HEK293 (cell line): Measurements from ENCODE around the gene THBS3.

Experiments
- CTCF ChIA-PET: fragments of 350-600 bp; formaldehyde crosslinking; extraction: SDS; loops from one replicate; lab custom pipeline; 2021; ENCODE audit warnings: antibody characterized with exemption; lab: Yijun Ruan, JAX
- POLR2A ChIA-PET: fragments of 300-600 bp; formaldehyde crosslinking; extraction: SDS; loops from one replicate; lab custom pipeline; 2020; ENCODE audit warnings: antibody characterized with exemption, inconsistent platforms; lab: Yijun Ruan, JAX
- H3K27ac ChIP-seq: fragments of 200-500 bp; sonication (Bioruptor generic); 2 replicates; pipeline ENCODE4 v1.5.1; 2014; ENCODE audit warnings: low read depth, low read length, control low read depth, inconsistent platforms; ENCODE audit errors: extremely low read depth
- H3K36me3 ChIP-seq, 2 experiments: fragments of 200-500 bp in 1 of 2; sonication (Bioruptor generic) in 1 of 2; 1 replicate in 1 of 2; 2 replicates in 1 of 2; pipeline ENCODE4 v1.5.1; 2014 to 2017; ENCODE audit warnings: inconsistent platforms in 2 of 2, low read length in 2 of 2; ENCODE audit not compliant: control insufficient read depth in 2 of 2, insufficient read depth in 1 of 2
- H3K4me1 ChIP-seq: fragments of 200-500 bp; sonication (Bioruptor generic); 2 replicates; pipeline ENCODE4 v1.5.1; 2014; ENCODE audit warnings: mild to moderate bottlenecking, low read length, inconsistent platforms; ENCODE audit not compliant: control insufficient read depth, insufficient read depth
- H3K4me3 ChIP-seq: 2 replicates; pipeline ENCODE4 v1.5.1; 2011; ENCODE audit warnings: low read depth, mild to moderate bottlenecking, control low read depth, low read length, moderate library complexity
- H3K9me3 ChIP-seq: fragments of 200-500 bp; sonication (Bioruptor generic); 2 replicates; pipeline ENCODE4 v1.5.1; 2014; ENCODE audit warnings: low read depth, low read length, inconsistent platforms; ENCODE audit not compliant: control insufficient read depth, insufficient read depth
- KLF9 ChIP-seq: fragments of 450-650 bp; formaldehyde crosslinking; IDR thresholded peaks from 2 replicates; pipeline ENCODE4 v1.5.1; 2016; ENCODE audit warnings: missing biosample characterization, missing genetic modification characterization, low read depth
- MYNN ChIP-seq: fragments of 450-650 bp; formaldehyde crosslinking; IDR thresholded peaks from 2 replicates; pipeline ENCODE4 v1.5.1; 2016; ENCODE audit warnings: missing biosample characterization, missing genetic modification characterization, borderline replicate concordance
- MZF1 ChIP-seq: fragments of 450-650 bp; formaldehyde crosslinking; IDR thresholded peaks from 2 replicates; pipeline ENCODE4 v1.5.1; 2017; ENCODE audit warnings: missing biosample characterization, missing genetic modification characterization, borderline replicate concordance
- SP7 ChIP-seq: fragments of 450-650 bp; formaldehyde crosslinking; IDR thresholded peaks from 2 replicates; pipeline ENCODE4 v1.5.1; 2016; ENCODE audit warnings: missing biosample characterization, missing genetic modification characterization
- ZNF157 ChIP-seq: fragments of 450-650 bp; formaldehyde crosslinking; IDR thresholded peaks from 2 replicates; pipeline ENCODE4 v1.5.1; 2016; ENCODE audit warnings: missing biosample characterization, missing genetic modification characterization
- ZNF239 ChIP-seq: fragments of 450-650 bp; formaldehyde crosslinking; IDR thresholded peaks from 2 replicates; pipeline ENCODE4 v1.5.1; 2016; ENCODE audit warnings: missing biosample characterization, missing genetic modification characterization
- ZNF280D ChIP-seq: fragments of 450-650 bp; formaldehyde crosslinking; IDR thresholded peaks from 2 replicates; pipeline ENCODE4 v1.5.1; 2016; ENCODE audit warnings: missing biosample characterization, missing genetic modification characterization
- ZNF514 ChIP-seq: fragments of 450-650 bp; formaldehyde crosslinking; IDR thresholded peaks from 2 replicates; pipeline ENCODE4 v1.5.1; 2016; ENCODE audit warnings: missing biosample characterization, missing genetic modification characterization
- ZNF518A ChIP-seq: fragments of 450-650 bp; formaldehyde crosslinking; conservative IDR thresholded peaks from 2 replicates; pipeline ENCODE4 v1.5.1; 2016; ENCODE audit warnings: low read depth, missing biosample characterization, missing genetic modification characterization
- ZNF544 ChIP-seq: fragments of 450-650 bp; formaldehyde crosslinking; IDR thresholded peaks from 2 replicates; pipeline ENCODE4 v1.5.0; 2017; ENCODE audit warnings: missing biosample characterization, missing genetic modification characterization
- ZNF548 ChIP-seq: fragments of 450-650 bp; formaldehyde crosslinking; IDR thresholded peaks from 2 replicates; pipeline ENCODE4 v1.5.1; 2016; ENCODE audit warnings: missing biosample characterization, missing genetic modification characterization
- ZNF585B ChIP-seq: fragments of 450-650 bp; formaldehyde crosslinking; IDR thresholded peaks from 2 replicates; pipeline ENCODE4 v1.5.1; 2016; ENCODE audit warnings: missing biosample characterization, missing genetic modification characterization
- ZNF596 ChIP-seq: fragments of 450-650 bp; IDR thresholded peaks from 2 replicates; pipeline ENCODE4 v1.5.0; 2018; ENCODE audit warnings: missing biosample characterization, mild to moderate bottlenecking, missing genetic modification characterization, moderate library complexity
- ZNF645 ChIP-seq: fragments of 450-650 bp; formaldehyde crosslinking; IDR thresholded peaks from 2 replicates; pipeline ENCODE4; 2016; ENCODE audit warnings: missing biosample characterization, missing genetic modification characterization
- ZNF768 ChIP-seq: fragments of 450-650 bp; formaldehyde crosslinking; IDR thresholded peaks from 2 replicates; pipeline ENCODE4 v1.5.1; 2018; ENCODE audit warnings: missing biosample characterization, mild to moderate bottlenecking, missing genetic modification characterization
- TF ChIP-seq, protein P1 (sequence below): fragments of 450-650 bp; formaldehyde crosslinking; IDR thresholded peaks from 2 replicates; pipeline ENCODE4 v1.5.1; 2016; ENCODE audit warnings: missing biosample characterization, missing genetic modification characterization
- TF ChIP-seq, protein P2 (sequence below): fragments of 450-650 bp; formaldehyde crosslinking; IDR thresholded peaks from 2 replicates; pipeline ENCODE4 v1.5.1; 2016; ENCODE audit warnings: missing biosample characterization, missing genetic modification characterization, borderline replicate concordance

The THBS3 gene

DNA sequence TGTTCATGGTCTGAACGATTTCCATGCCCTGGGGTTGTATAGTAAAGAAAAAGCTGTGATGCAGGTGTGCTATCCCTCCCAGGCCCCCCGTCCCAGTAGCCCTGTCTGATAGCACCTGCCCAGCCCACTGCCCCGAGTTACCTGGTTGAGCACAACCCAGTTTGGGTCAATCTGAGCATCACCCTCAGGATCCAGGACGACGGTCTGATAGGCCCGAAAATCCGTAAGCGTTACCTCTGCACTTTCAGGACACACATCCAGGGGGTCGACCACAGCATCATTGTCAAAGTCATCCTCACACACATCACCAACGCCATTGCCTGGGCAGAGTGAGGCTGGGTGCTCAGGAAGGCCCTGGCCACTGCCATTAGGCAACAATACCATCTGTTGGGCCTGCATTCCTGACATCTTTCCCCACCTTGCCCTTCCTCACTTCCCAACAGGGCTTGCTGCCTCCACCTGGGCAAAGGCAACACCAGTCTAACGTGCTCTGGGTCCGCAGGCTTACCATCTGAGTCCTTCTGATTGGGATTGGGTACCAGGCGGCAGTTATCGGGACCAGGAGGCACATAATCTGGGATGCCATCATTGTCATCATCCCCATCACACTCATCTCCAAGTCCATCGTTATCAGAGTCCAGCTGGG lies 9.7 kb downstream of the THBS3 start:
- CTCF ChIA-PET: interaction anchor here (1.4 kb wide), 1 partner anchor 23 kb away, joined by 3 read pairs; no protein-coding TSS in a partner anchor
- no peak overlapping the region for H3K27ac ChIP-seq

More for the DNA sequence above, 9.7 kb downstream of the THBS3 start:
- no peaks in the 10 kb centered on the region for H3K9me3 ChIP-seq
- no peak overlapping the region for H3K4me3 ChIP-seq
- POLR2A ChIA-PET: no interaction called here
- H3K4me1 ChIP-seq: peaks cover 3% of the 10 kb centered on the region; the same call in 1 of the 2 replicates
- TF ChIP-seq ZNF768 (no peak), ZNF596 (tag by site-specific recombination) (no peak), ZNF585B (tag by site-specific recombination) (no peak), ZNF239 (tag by site-specific recombination) (no peak), SP7 (tag by site-specific recombination) (no peak), KLF9 (tag by site-specific recombination) (no peak), ZNF548 (tag by site-specific recombination) (no peak), ZNF280D (no peak), ZNF544 (tag by site-specific recombination) (no peak), MZF1 (tag by site-specific recombination) (no peak), ZNF514 (no peak), ZNF645 (tag by site-specific recombination) (no peak), ZNF518A (tag by site-specific recombination) (no peak), MYNN (tag by site-specific recombination) (no peak), ZNF157 (no peak)
- TF ChIP-seq, protein P1, sequence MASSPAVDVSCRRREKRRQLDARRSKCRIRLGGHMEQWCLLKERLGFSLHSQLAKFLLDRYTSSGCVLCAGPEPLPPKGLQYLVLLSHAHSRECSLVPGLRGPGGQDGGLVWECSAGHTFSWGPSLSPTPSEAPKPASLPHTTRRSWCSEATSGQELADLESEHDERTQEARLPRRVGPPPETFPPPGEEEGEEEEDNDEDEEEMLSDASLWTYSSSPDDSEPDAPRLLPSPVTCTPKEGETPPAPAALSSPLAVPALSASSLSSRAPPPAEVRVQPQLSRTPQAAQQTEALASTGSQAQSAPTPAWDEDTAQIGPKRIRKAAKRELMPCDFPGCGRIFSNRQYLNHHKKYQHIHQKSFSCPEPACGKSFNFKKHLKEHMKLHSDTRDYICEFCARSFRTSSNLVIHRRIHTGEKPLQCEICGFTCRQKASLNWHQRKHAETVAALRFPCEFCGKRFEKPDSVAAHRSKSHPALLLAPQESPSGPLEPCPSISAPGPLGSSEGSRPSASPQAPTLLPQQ (tag by site-specific recombination): no peak
- TF ChIP-seq, protein P2, sequence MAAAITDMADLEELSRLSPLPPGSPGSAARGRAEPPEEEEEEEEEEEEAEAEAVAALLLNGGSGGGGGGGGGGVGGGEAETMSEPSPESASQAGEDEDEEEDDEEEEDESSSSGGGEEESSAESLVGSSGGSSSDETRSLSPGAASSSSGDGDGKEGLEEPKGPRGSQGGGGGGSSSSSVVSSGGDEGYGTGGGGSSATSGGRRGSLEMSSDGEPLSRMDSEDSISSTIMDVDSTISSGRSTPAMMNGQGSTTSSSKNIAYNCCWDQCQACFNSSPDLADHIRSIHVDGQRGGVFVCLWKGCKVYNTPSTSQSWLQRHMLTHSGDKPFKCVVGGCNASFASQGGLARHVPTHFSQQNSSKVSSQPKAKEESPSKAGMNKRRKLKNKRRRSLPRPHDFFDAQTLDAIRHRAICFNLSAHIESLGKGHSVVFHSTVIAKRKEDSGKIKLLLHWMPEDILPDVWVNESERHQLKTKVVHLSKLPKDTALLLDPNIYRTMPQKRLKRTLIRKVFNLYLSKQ (tag by site-specific recombination): no peak
- H3K36me3 ChIP-seq: peaks cover 0 to 52% of the 10 kb centered on the region in 2 experiments; a peak in 1 of 3 replicates
